GM23338 (cell line): ENCODE data around the gene OR2AT4.

Source experiments
- CREB1 ChIP-seq: fragments of 250-450 bp; sonication (Bioruptor Pico); IDR thresholded peaks from 2 replicates; pipeline ENCODE4 v1.5.0; 2020; ENCODE audit warnings: low read depth, mild to moderate bottlenecking, moderate library complexity
- CTCF ChIP-seq, 2 experiments: fragments of 200-600 bp in 1 of 2; sonication (generic) in 1 of 2; conservative IDR thresholded peaks; 2 replicates each; pipeline versions ENCODE4 v1.5.1 to v1.6.1; 2016 to 2017; ENCODE audit warnings: antibody characterized with exemption in 2 of 2, low read depth in 2 of 2, mild to moderate bottlenecking in 2 of 2, moderate library complexity in 1 of 2
- ETS1 ChIP-seq: IDR thresholded peaks from 2 replicates; pipeline ENCODE4 v1.6.1; 2016; ENCODE audit warnings: antibody characterized with exemption
- EZH2 ChIP-seq: fragments of 200-600 bp; sonication (generic); IDR thresholded peaks from one replicate; pipeline ENCODE4 v1.8.0; 2017; ENCODE audit warnings: antibody characterized with exemption, mild to moderate bottlenecking, low read depth; ENCODE audit not compliant: unreplicated experiment
- EZH2phosphoT487 ChIP-seq: fragments of 200-600 bp; sonication (generic); IDR thresholded peaks from one replicate; pipeline ENCODE4 v1.8.1; 2018; ENCODE audit warnings: antibody characterized with exemption; ENCODE audit not compliant: unreplicated experiment
- NANOG ChIP-seq: IDR thresholded peaks from 2 replicates; pipeline ENCODE4 v1.6.1; 2016; ENCODE audit warnings: antibody characterized with exemption, borderline replicate concordance
- POLR2AphosphoS5 ChIP-seq: IDR thresholded peaks from 2 replicates; pipeline ENCODE4 v1.6.1; 2016; ENCODE audit warnings: antibody characterized with exemption, low read depth
- REST ChIP-seq: IDR thresholded peaks from one replicate; pipeline ENCODE4 v1.6.1; 2018; ENCODE audit warnings: antibody characterized with exemption; ENCODE audit not compliant: unreplicated experiment
- STAT1 ChIP-seq: IDR thresholded peaks from one replicate; pipeline ENCODE4 v1.6.1; 2016; ENCODE audit warnings: antibody characterized with exemption; ENCODE audit not compliant: unreplicated experiment

- no peak for TF ChIP-seq CTCF (conservative IDR thresholded peaks at IDR 0.05; ENCODE audit: low read depth in 2 of 2)
- no peak for TF ChIP-seq REST
- no peak for TF ChIP-seq POLR2AphosphoS5
- TF ChIP-seq EZH2 = no peak
- TF ChIP-seq NANOG = no peak
- TF ChIP-seq CREB1 (CRISPR knock-in tag) = no peak
- TF ChIP-seq ETS1 = no peak
- TF ChIP-seq STAT1 = no peak
- no peak for TF ChIP-seq EZH2phosphoT487
These were observed 45.6 kb downstream of the OR2AT4 start for GRCh38 chr11:75051043-75051442.
